SK-N-SH treated with all-trans-retinoic acid at 6 μM for 48 hours (cell line): ENCODE data around the gene RPE65.

Source experiments
- ATAC-seq: fragments of 200-7000 bp; cut with Tn5 transposase; 3 replicates; pipeline ENCODE4 v1.9.1; 2020; ENCODE audit warnings: mild to moderate bottlenecking, moderate library complexity
- ARNTL ChIP-seq: fragments of 450-650 bp; formaldehyde crosslinking; IDR thresholded peaks from 2 replicates; pipeline ENCODE4 v1.5.0; 2020; ENCODE audit warnings: low read depth, mild to moderate bottlenecking, moderate library complexity, borderline replicate concordance
- BACH2 ChIP-seq: fragments of 250-450 bp; sonication (Bioruptor Pico); IDR thresholded peaks from 2 replicates; pipeline ENCODE4 v1.9.0; 2021; ENCODE audit warnings: mild to moderate bottlenecking, borderline replicate concordance
- CSDC2 ChIP-seq: fragments of 250-450 bp; sonication (Bioruptor Pico); IDR thresholded peaks from 2 replicates; pipeline ENCODE4 v1.5.0; 2020; ENCODE audit warnings: mild to moderate bottlenecking, moderate library complexity
- CSRNP3 ChIP-seq: fragments of 250-450 bp; sonication (Bioruptor Pico); IDR thresholded peaks from 2 replicates; pipeline ENCODE4 v1.5.1; 2021; ENCODE audit warnings: mild to moderate bottlenecking, moderate library complexity
- GLIS3 ChIP-seq: fragments of 250-450 bp; sonication (Bioruptor Pico); IDR thresholded peaks from 2 replicates; pipeline ENCODE4 v1.5.0; 2020; ENCODE audit warnings: mild to moderate bottlenecking, moderate library complexity
- OSR1 ChIP-seq: fragments of 250-450 bp; sonication (Bioruptor Pico); IDR thresholded peaks from 2 replicates; pipeline ENCODE4 v1.8.0; 2022; ENCODE audit warnings: moderate library complexity, mild to moderate bottlenecking, inconsistent platforms
- PATZ1 ChIP-seq: fragments of 250-450 bp; sonication (Bioruptor Pico); IDR thresholded peaks from 2 replicates; pipeline ENCODE4 v1.8.0; 2020; ENCODE audit warnings: mild to moderate bottlenecking, moderate library complexity, borderline replicate concordance
- RARB ChIP-seq: fragments of 250-450 bp; sonication (Bioruptor Pico); IDR thresholded peaks from 2 replicates; pipeline ENCODE4 v1.8.0; 2021; ENCODE audit warnings: mild to moderate bottlenecking, moderate library complexity
- SNAI2 ChIP-seq: fragments of 250-450 bp; sonication (Bioruptor Pico); IDR thresholded peaks from 2 replicates; pipeline ENCODE4 v1.5.0; 2020; ENCODE audit warnings: mild to moderate bottlenecking, moderate library complexity
- TCF4 ChIP-seq: fragments of 250-450 bp; sonication (Bioruptor Pico); IDR thresholded peaks from 2 replicates; pipeline ENCODE4 v1.8.0; 2021; ENCODE audit warnings: mild to moderate bottlenecking, moderate library complexity, borderline replicate concordance
- TOX ChIP-seq: fragments of 250-450 bp; sonication (Bioruptor Pico); IDR thresholded peaks from 2 replicates; pipeline ENCODE4 v1.8.0; 2021; ENCODE audit warnings: mild to moderate bottlenecking, moderate library complexity, borderline replicate concordance
- TSHZ2 ChIP-seq: fragments of 250-450 bp; sonication (Bioruptor Pico); IDR thresholded peaks from 2 replicates; pipeline ENCODE4 v1.5.0; 2020; ENCODE audit warnings: mild to moderate bottlenecking, moderate library complexity
- ZFP3 ChIP-seq: fragments of 250-450 bp; sonication (Bioruptor Pico); IDR thresholded peaks from 2 replicates; pipeline ENCODE4 v1.5.0; 2020; ENCODE audit warnings: mild to moderate bottlenecking, moderate library complexity
- ZFP30 ChIP-seq: fragments of 450-650 bp; formaldehyde crosslinking; IDR thresholded peaks from 2 replicates; pipeline ENCODE4 v1.5.0; 2022; ENCODE audit warnings: mild to moderate bottlenecking, moderate library complexity
- ZNF565 ChIP-seq: fragments of 450-650 bp; formaldehyde crosslinking; conservative IDR thresholded peaks from 2 replicates; pipeline ENCODE4 v1.5.0; 2020; ENCODE audit warnings: low read depth, mild to moderate bottlenecking, moderate library complexity
- ZNF8 ChIP-seq: fragments of 450-650 bp; formaldehyde crosslinking; IDR thresholded peaks from 2 replicates; pipeline ENCODE4 v1.5.0; 2020; ENCODE audit warnings: mild to moderate bottlenecking, moderate library complexity

Gene RPE65

GRCh38 chr1:68383092-68383491, 66.7 kb downstream of the RPE65 start:
- TF ChIP-seq SNAI2 (CRISPR knock-in tag) (no peak), CSRNP3 (no peak), ZFP30 (CRISPR knock-in tag) (no peak), PATZ1 (no peak), BACH2 (CRISPR knock-in tag) (no peak), ARNTL (CRISPR knock-in tag) (no peak), RARB (CRISPR knock-in tag) (no peak), ZFP3 (no peak), TOX (no peak), OSR1 (CRISPR knock-in tag) (no peak), TSHZ2 (CRISPR knock-in tag) (no peak)
- ATAC-seq = no peak

- no peak for ATAC-seq
- TF ChIP-seq PATZ1 (no peak), BACH2 (CRISPR knock-in tag) (no peak), TCF4 (no peak), ZFP30 (CRISPR knock-in tag) (no peak), ZNF8 (CRISPR knock-in tag) (no peak), CSRNP3 (no peak), RARB (CRISPR knock-in tag) (no peak), SNAI2 (CRISPR knock-in tag) (no peak), TSHZ2 (CRISPR knock-in tag) (no peak), ARNTL (CRISPR knock-in tag) (no peak), CSDC2 (CRISPR knock-in tag) (no peak), ZFP3 (no peak), GLIS3 (CRISPR knock-in tag) (no peak), ZNF565 (CRISPR knock-in tag) (no peak)
- TF ChIP-seq, all 23 proteins: peak for 0
Measured at GRCh38 chr1:68379085-68379478, 70.7 kb downstream of the RPE65 start.
